Measurements from ENCODE around the gene ATP5IF1. TPM values are rescaled to one million over a fixed set of nuclear protein-coding genes. Genes with fewer than 3 reads are reported as not detected.

ATP5IF1 gene
- total and polyA plus RNA-seq, 9 of the 15 experiments (the other 6 are each of a cell fraction or from before 2014, with no cell fraction given): 292 to 1,422 (median 388) TPM

DNA sequence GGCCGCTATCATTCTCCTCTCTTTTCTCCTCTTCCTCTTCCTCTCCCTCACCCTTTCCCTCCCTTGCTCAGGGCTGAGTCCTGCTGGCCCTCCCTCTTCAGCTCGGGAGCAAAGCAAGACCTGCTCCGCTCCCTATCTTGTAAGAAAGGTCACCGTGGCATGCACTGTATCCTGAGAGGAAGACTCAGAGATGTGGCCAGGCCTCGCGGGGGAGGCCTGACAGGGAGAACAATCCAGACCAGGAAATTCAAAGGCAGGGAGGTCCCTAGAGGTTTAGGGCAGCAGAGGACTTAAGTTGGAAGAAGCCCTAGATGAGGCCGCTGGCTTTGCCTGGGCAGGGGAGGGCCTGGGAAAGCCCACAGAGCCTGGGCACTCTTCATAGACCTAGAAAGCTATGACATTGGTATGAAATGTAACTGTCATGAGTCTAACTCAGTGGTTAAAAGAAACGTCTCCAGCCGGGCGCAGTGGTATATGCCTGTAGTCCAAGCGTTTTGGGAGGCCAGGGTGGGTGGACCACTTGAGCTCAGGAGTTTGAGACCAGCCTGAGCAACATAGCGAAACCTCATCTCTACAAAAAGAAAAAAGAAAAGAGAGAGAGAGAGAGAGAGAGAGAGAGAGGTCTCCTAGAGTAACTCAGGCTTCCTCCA lies 44.8 kb upstream of the ATP5IF1 start (continued):
- TF ChIP-seq STAG1 (CRISPR knock-in tag; IDR thresholded peaks at IDR 0.05; ENCODE audit: borderline replicate concordance) (no peak), PHTF2 (CRISPR knock-in tag; IDR thresholded peaks at IDR 0.05) (no peak), PTBP1 (IDR thresholded peaks at IDR 0.05; ENCODE audit: low read depth, low read length) (no peak), FIP1L1 (IDR thresholded peaks at IDR 0.05; ENCODE audit: low read depth, low read length, poor library complexity, severe bottlenecking) (no peak), RBM34 (IDR thresholded peaks at IDR 0.05; ENCODE audit: borderline replicate concordance, insufficient read depth, low read length) (no peak), ZNF398 (CRISPR knock-in tag; IDR thresholded peaks at IDR 0.05) (no peak), SMARCE1 (IDR thresholded peaks at IDR 0.05) (no peak), NFATC3 (IDR thresholded peaks at IDR 0.05) (no peak), ZKSCAN1 (IDR thresholded peaks at IDR 0.05; ENCODE audit: low read depth, low read length) (no peak), CTBP1 (IDR thresholded peaks at IDR 0.05; ENCODE audit: borderline replicate concordance) (peak; percentile 32; the same call in 1 of the 2 replicates), ZNF717 (CRISPR knock-in tag; IDR thresholded peaks at IDR 0.05) (no peak), HDAC8 (tag; IDR thresholded peaks at IDR 0.05) (no peak), PRPF4 (IDR thresholded peaks at IDR 0.05; ENCODE audit: insufficient read depth, low read depth, low read length, poor library complexity, severe bottlenecking) (no peak), ZNF695 (CRISPR knock-in tag; IDR thresholded peaks at IDR 0.05) (no peak), ARID3B (CRISPR knock-in tag; IDR thresholded peaks at IDR 0.05; ENCODE audit: borderline replicate concordance) (no peak), ZNF785 (CRISPR knock-in tag; IDR thresholded peaks at IDR 0.05) (no peak), RAD21 (CRISPR knock-in tag; conservative IDR thresholded peaks at IDR 0.05 in 1 of 2, IDR thresholded peaks at IDR 0.05 in 1 of 2) (0 out of 4 replicates have a peak, but pooled peaks of 1 of the 2 experiments have one; percentile 8), NRF1 (conservative IDR thresholded peaks at IDR 0.05 in 1 of 2, IDR thresholded peaks at IDR 0.05 in 1 of 2) (no peak), ZSCAN32 (CRISPR knock-in tag; IDR thresholded peaks at IDR 0.05) (no peak), KAT8 (IDR thresholded peaks at IDR 0.05; ENCODE audit: low read depth) (no peak)
- TF ChIP-seq, protein P1, sequence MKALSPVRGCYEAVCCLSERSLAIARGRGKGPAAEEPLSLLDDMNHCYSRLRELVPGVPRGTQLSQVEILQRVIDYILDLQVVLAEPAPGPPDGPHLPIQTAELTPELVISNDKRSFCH (CRISPR knock-in tag; IDR thresholded peaks at IDR 0.05): no peak
- TF ChIP-seq, protein P1 (tag; IDR thresholded peaks at IDR 0.05): peak; percentile 40; the same call in 1 of the 2 replicates
- TF ChIP-seq, protein P2, sequence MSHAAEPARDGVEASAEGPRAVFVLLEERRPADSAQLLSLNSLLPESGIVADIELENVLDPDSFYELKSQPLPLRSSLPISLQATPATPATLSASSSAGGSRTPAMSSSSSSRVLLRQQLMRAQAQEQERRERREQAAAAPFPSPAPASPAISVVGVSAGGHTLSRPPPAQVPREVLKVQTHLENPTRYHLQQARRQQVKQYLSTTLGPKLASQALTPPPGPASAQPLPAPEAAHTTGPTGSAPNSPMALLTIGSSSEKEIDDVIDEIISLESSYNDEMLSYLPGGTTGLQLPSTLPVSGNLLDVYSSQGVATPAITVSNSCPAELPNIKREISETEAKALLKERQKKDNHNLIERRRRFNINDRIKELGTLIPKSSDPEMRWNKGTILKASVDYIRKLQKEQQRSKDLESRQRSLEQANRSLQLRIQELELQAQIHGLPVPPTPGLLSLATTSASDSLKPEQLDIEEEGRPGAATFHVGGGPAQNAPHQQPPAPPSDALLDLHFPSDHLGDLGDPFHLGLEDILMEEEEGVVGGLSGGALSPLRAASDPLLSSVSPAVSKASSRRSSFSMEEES (CRISPR knock-in tag; IDR thresholded peaks at IDR 0.05): no peak

All from K562 (cell line).